Type B pancreatic cell (in vitro differentiated cells): ENCODE measurements around the gene ATG4B. TPM values are rescaled to one million over a fixed set of nuclear protein-coding genes. Genes with fewer than 3 reads are reported as not detected.

Source experiments
- DNase-seq: peaks from one replicate; pipeline ENCODE4 v3.0.0; 2021; ENCODE audit warnings: mixed read lengths; ENCODE audit not compliant: unreplicated experiment; ENCODE audit errors: extremely low spot score
- H3K27ac Mint-ChIP-seq: 2 replicates; pipeline ENCODE4 v1.8.0; 2021; ENCODE audit warnings: mild to moderate bottlenecking, mixed read lengths
- H3K27me3 Mint-ChIP-seq: 2 replicates; pipeline ENCODE4 v1.8.0; 2021; ENCODE audit warnings: mixed read lengths
- H3K36me3 Mint-ChIP-seq: 2 replicates; pipeline ENCODE4 v1.8.0; 2021; ENCODE audit warnings: mixed read lengths
- H3K4me1 Mint-ChIP-seq: one replicate; pipeline ENCODE4 v1.8.0; 2021; ENCODE audit warnings: mixed read lengths; ENCODE audit not compliant: unreplicated experiment
- H3K4me3 Mint-ChIP-seq: 2 replicates; pipeline ENCODE4 v1.8.0; 2021; ENCODE audit warnings: mild to moderate bottlenecking, mixed read lengths
- H3K9me3 Mint-ChIP-seq: 2 replicates; pipeline ENCODE4 v1.8.0; 2021; ENCODE audit warnings: mixed read lengths
- CTCF ChIP-seq: fragments of 200-600 bp; sonication (generic); conservative IDR thresholded peaks from 2 replicates; pipeline ENCODE4 v1.5.0; 2021; ENCODE audit warnings: antibody characterized with exemption, mild to moderate bottlenecking
- total RNA-seq: library from RNA; stranded (reverse); gene quantifications from 2 replicates; pipeline ENCODE4 v1.2.1, GENCODE V29; 2021; ENCODE audit warnings: low replicate concordance

ATG4B gene
- total RNA-seq, 1 donor from 2014 or later, result 112 TPM

- H3K9me3 Mint-ChIP-seq, result peaks cover 6% of the 10 kb centered on the region
- H3K27me3 Mint-ChIP-seq, result no peaks in the 10 kb centered on the region
- peak overlapping the region; percentile 91 for H3K4me3 Mint-ChIP-seq
- peaks cover 8% of the 10 kb centered on the region for H3K4me1 Mint-ChIP-seq
- no peak for TF ChIP-seq CTCF
- peak overlapping the region; percentile 88 for H3K27ac Mint-ChIP-seq
- peaks cover 22% of the 10 kb centered on the region for H3K36me3 Mint-ChIP-seq
- DNase-seq, result no peak
These were observed 65.6 kb downstream of the ATG4B start for GRCh38 chr2:241703032-241703604.

DNA sequence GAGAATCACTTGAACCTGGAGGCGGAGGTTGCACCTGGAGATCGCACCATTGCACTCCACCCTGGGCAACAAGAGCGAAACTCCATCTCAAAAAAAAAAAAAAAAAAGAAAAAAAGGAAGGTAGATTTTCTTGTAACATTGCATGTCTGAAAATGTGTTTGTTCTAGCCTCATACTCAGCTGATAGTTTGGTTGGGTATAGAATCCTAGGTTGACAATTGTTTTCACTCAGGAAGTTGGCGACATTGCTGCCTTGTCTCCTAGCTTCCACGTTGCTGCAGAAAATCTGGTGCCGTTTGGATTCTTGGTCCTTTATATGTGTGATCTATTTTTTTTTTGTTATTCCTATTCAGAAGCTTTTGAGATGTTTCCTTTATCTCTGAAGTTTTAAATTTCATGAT is 69.0 kb downstream of the ATG4B start:
- H3K36me3 Mint-ChIP-seq, result peaks cover 39% of the 10 kb centered on the region
- no peak overlapping the region for H3K27ac Mint-ChIP-seq
- peaks cover 5% of the 10 kb centered on the region for H3K4me1 Mint-ChIP-seq
- H3K4me3 Mint-ChIP-seq, result no peak overlapping the region
- DNase-seq, result no peak
- H3K9me3 Mint-ChIP-seq, result peaks cover 6% of the 10 kb centered on the region
- no peaks in the 10 kb centered on the region for H3K27me3 Mint-ChIP-seq
- TF ChIP-seq CTCF, result no peak

DNA sequence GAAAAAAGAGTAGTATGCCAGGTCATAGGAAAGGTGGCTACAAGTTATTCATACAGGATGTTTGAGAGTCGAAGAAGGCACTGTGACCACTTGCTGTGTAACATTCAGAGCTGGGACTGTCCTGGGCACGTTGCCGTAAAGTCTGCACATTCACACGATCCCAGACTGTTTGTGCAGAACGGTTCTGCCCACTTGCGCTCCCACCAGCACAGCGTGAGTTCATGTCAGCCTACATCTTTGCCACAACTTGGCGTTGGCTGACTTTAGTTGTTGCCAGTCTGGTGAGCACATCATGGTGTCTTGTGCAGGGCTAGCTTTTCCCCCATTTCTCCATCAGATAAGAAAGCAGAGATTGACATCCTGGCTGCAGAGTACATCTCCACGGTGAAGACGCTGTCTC is 71.4 kb downstream of the ATG4B start:
- Mint-ChIP-seq H3K27ac (no peak overlapping the region), H3K4me1 (no peaks in the 10 kb centered on the region), H3K4me3 (no peak overlapping the region), H3K27me3 (no peaks in the 10 kb centered on the region), H3K9me3 (peaks cover 6% of the 10 kb centered on the region), H3K36me3 (peaks cover 44% of the 10 kb centered on the region)
- no peak for DNase-seq
- no peak for TF ChIP-seq CTCF

- no peak for TF ChIP-seq CTCF
- no peak for DNase-seq
- no peak overlapping the region for H3K27ac Mint-ChIP-seq
- H3K9me3 Mint-ChIP-seq, result peaks cover 7% of the 10 kb centered on the region
- no peaks in the 10 kb centered on the region for H3K27me3 Mint-ChIP-seq
- no peaks in the 10 kb centered on the region for H3K4me1 Mint-ChIP-seq
- H3K36me3 Mint-ChIP-seq, result peaks cover 47% of the 10 kb centered on the region
- no peak overlapping the region for H3K4me3 Mint-ChIP-seq
These were observed 81.6 kb downstream of the ATG4B start for GRCh38 chr2:241719093-241719492.

GRCh38 chr2:241720099-241720498 is 82.6 kb downstream of the ATG4B start:
- TF ChIP-seq CTCF, result no peak
- Mint-ChIP-seq H3K27me3 (no peaks in the 10 kb centered on the region), H3K9me3 (peaks cover 7% of the 10 kb centered on the region), H3K27ac (no peak overlapping the region), H3K36me3 (peaks cover 40% of the 10 kb centered on the region), H3K4me3 (no peak overlapping the region), H3K4me1 (no peaks in the 10 kb centered on the region)
- no peak for DNase-seq

GRCh38 chr2:241720560-241720959 is 83.1 kb downstream of the ATG4B start:
- Mint-ChIP-seq H3K4me3 (no peak overlapping the region), H3K27me3 (no peaks in the 10 kb centered on the region), H3K9me3 (peaks cover 7% of the 10 kb centered on the region), H3K4me1 (no peaks in the 10 kb centered on the region), H3K36me3 (peaks cover 40% of the 10 kb centered on the region), H3K27ac (no peak overlapping the region)
- TF ChIP-seq CTCF, result no peak
- DNase-seq, result no peak
